ENCODE results near the gene IPO5. TPM values are rescaled to one million over a fixed set of nuclear protein-coding genes. Genes with fewer than 3 reads are reported as not detected.

The IPO5 gene
- total and polyA plus RNA-seq, 2 donors from 2014 or later, result 32.2 to 92.0 TPM

GRCh38 chr13:97914540-97914939, 38.9 kb upstream of the IPO5 start:
- FAIRE-seq (no peak), DNase-seq (no peak)
- H3K27ac ChIP-seq (ENCODE audit: low read depth in 2 of 2, low read length in 2 of 2), result no peak overlapping the region
- no peaks in the 10 kb centered on the region for H3K9me3 ChIP-seq (ENCODE audit: control insufficient read depth in 2 of 3, insufficient read depth in 1 of 3, low read length in 3 of 3)
- intact Hi-C loops (cut with DNase I), result no loop called here
- H3K27me3 ChIP-seq (ENCODE audit: control insufficient read depth, insufficient read depth, low read length), result no peaks in the 10 kb centered on the region
- H3K36me3 ChIP-seq (ENCODE audit: control insufficient read depth in 2 of 3, insufficient read depth in 3 of 3, low read length in 3 of 3), result no peaks in the 10 kb centered on the region
- no peak overlapping the region for H3K9ac ChIP-seq (ENCODE audit: low read length in 3 of 3)
- H3K4me3 ChIP-seq (ENCODE audit: low read length in 3 of 3), result no peak overlapping the region
- no peaks in the 10 kb centered on the region for H3K4me1 ChIP-seq (ENCODE audit: control insufficient read depth in 2 of 3, insufficient read depth in 2 of 3, low read depth in 1 of 3, low read length in 3 of 3)
- no peak for TF ChIP-seq CTCF (IDR thresholded peaks at IDR 0.05; ENCODE audit: borderline replicate concordance, extremely low read depth, insufficient read depth)

DNA sequence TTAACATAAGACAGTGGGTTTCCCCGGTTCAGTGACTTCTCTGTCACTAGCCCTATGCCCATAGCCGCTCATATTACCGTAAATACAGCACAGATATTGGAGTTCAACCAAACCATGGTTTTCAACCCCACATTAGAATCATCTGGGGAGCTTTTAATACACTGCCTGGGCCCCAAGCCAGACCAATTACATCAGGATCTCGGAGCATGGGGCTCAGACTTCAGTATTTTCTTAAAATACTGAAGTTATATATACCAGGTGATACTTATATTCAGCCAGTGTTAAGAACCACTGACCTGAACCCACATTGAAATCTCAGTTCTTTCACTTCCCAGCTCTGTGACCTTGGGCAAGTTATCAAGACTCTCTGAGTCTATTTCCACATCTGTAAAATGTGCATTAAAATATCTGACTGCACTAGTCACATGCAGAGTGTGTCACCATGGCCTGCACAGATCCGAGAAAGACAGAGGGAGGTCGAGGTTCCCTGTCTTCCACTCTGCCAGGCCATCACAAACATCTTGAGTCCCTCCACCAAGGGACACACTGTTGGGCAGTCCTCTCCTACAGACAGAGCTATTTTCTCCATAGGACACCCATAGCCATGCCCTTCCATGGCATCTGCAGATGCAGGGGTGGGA, 32.2 kb upstream of the IPO5 start:
- H3K4me3 ChIP-seq (ENCODE audit: low read length in 3 of 3), result no peak overlapping the region
- H3K36me3 ChIP-seq (ENCODE audit: control insufficient read depth in 2 of 3, insufficient read depth in 3 of 3, low read length in 3 of 3), result no peaks in the 10 kb centered on the region
- no peaks in the 10 kb centered on the region for H3K4me1 ChIP-seq (ENCODE audit: control insufficient read depth in 2 of 3, insufficient read depth in 2 of 3, low read depth in 1 of 3, low read length in 3 of 3)
- H3K27me3 ChIP-seq (ENCODE audit: control insufficient read depth, insufficient read depth, low read length), result no peaks in the 10 kb centered on the region
- FAIRE-seq (no peak), DNase-seq (no peak)
- H3K9ac ChIP-seq (ENCODE audit: low read length in 3 of 3), result no peak overlapping the region
- intact Hi-C loops (cut with DNase I), result no loop called here
- no peak for TF ChIP-seq CTCF (IDR thresholded peaks at IDR 0.05; ENCODE audit: borderline replicate concordance, extremely low read depth, insufficient read depth)
- H3K9me3 ChIP-seq (ENCODE audit: control insufficient read depth in 2 of 3, insufficient read depth in 1 of 3, low read length in 3 of 3), result no peaks in the 10 kb centered on the region
- H3K27ac ChIP-seq (ENCODE audit: low read depth in 2 of 2, low read length in 2 of 2), result no peak overlapping the region

DNA sequence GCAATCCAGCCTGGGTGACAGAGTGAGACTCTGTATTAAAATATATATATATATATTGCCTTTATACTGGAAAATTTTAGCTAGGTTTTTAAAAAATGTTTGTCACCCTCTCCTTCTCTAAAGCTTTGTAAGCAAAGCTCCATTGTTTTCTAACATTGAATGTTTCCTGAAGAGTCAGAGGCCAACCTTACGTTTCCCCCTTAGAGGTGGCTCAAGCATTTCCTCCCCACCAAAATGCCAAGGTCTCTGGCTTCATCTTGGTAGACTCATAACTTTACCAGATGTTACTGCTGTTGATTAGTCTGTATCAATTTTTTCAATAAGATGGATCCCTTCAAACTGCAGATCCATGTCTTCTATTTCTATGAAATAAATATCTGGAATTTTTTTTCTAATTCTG, 25.2 kb upstream of the IPO5 start:
- TF ChIP-seq CTCF (IDR thresholded peaks at IDR 0.05; ENCODE audit: borderline replicate concordance, extremely low read depth, insufficient read depth), result no peak
- no peaks in the 10 kb centered on the region for H3K36me3 ChIP-seq (ENCODE audit: control insufficient read depth in 2 of 3, insufficient read depth in 3 of 3, low read length in 3 of 3)
- no peaks in the 10 kb centered on the region for H3K4me1 ChIP-seq (ENCODE audit: control insufficient read depth in 2 of 3, insufficient read depth in 2 of 3, low read depth in 1 of 3, low read length in 3 of 3)
- H3K9me3 ChIP-seq (ENCODE audit: control insufficient read depth in 2 of 3, insufficient read depth in 1 of 3, low read length in 3 of 3), result no peaks in the 10 kb centered on the region
- no peak overlapping the region for H3K9ac ChIP-seq (ENCODE audit: low read length in 3 of 3)
- FAIRE-seq (no peak), DNase-seq (no peak)
- no peak overlapping the region for H3K27ac ChIP-seq (ENCODE audit: low read depth in 2 of 2, low read length in 2 of 2)
- no peak overlapping the region for H3K4me3 ChIP-seq (ENCODE audit: low read length in 3 of 3)
- intact Hi-C loops (cut with DNase I), result no loop called here
- H3K27me3 ChIP-seq (ENCODE audit: control insufficient read depth, insufficient read depth, low read length), result no peaks in the 10 kb centered on the region

DNA sequence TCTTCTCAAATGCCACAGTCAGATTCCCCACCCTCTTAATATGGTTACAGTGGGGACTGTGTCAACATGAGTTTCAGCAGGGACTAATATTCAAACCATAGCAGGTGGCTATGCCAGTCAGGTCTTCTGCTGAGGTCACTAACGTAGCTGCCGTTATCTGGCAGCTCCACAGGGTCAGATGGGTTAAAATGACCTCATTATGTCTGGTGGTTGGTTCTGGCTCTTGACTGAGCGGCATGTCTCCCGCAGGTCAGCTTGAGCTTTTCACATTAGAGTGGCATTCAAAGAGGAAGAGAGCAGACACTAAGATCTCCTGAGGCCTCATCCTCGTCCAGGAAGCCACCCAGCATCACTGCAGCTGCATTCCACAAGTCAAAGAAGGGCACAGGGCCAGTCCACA, 21.4 kb upstream of the IPO5 start:
- Histone ChIP-seq H3K4me1 (ENCODE audit: control insufficient read depth in 2 of 3, insufficient read depth in 2 of 3, low read depth in 1 of 3, low read length in 3 of 3) (no peaks in the 10 kb centered on the region), H3K9me3 (ENCODE audit: control insufficient read depth in 2 of 3, insufficient read depth in 1 of 3, low read length in 3 of 3) (no peaks in the 10 kb centered on the region), H3K9ac (ENCODE audit: low read length in 3 of 3) (no peak overlapping the region), H3K36me3 (ENCODE audit: control insufficient read depth in 2 of 3, insufficient read depth in 3 of 3, low read length in 3 of 3) (no peaks in the 10 kb centered on the region), H3K27me3 (ENCODE audit: control insufficient read depth, insufficient read depth, low read length) (no peaks in the 10 kb centered on the region), H3K4me3 (ENCODE audit: low read length in 3 of 3) (no peak overlapping the region), H3K27ac (ENCODE audit: low read depth in 2 of 2, low read length in 2 of 2) (no peak overlapping the region)
- intact Hi-C loops (cut with DNase I), result no loop called here
- no peak for TF ChIP-seq CTCF (IDR thresholded peaks at IDR 0.05; ENCODE audit: borderline replicate concordance, extremely low read depth, insufficient read depth)
- DNase-seq (no peak), FAIRE-seq (no peak)
